Transverse colon (tissue), 4 donors: Measurements from ENCODE around the gene DDX49. TPM values are rescaled to one million over a fixed set of nuclear protein-coding genes. Genes with fewer than 3 reads are reported as not detected.

ENCODE experiments used
- DNase-seq: peaks from one replicate; pipeline ENCODE4 v3.0.0-alpha.2; 2019
- H3K27ac ChIP-seq, 4 donors: fragments of 200-600 bp; sonication (generic); 2 replicates each; pipeline ENCODE4 v1.5.1; 2016 to 2018; ENCODE audit warnings: inconsistent platforms in 4 of 4
- H3K27me3 ChIP-seq: fragments of 200-600 bp; sonication (generic); 2 replicates; pipeline ENCODE4 v1.5.1; 2017; ENCODE audit warnings: inconsistent platforms
- H3K36me3 ChIP-seq, 4 donors: fragments of 200-600 bp; sonication (generic); 2 replicates each; pipeline ENCODE4 v1.5.1; 2017 to 2019; ENCODE audit warnings: inconsistent platforms in 4 of 4
- H3K4me1 ChIP-seq, 4 donors: fragments of 200-600 bp; sonication (generic); 2 replicates each; pipeline ENCODE4 v1.5.1; 2017 to 2020; ENCODE audit warnings: inconsistent platforms in 4 of 4
- H3K4me3 ChIP-seq, 4 donors: fragments of 200-600 bp; sonication (generic); 1 replicate in 1 of 4; 2 replicates in 3 of 4; pipeline versions ENCODE4 v1.5.1 to v1.6.1; 2017 to 2019; ENCODE audit warnings: inconsistent platforms in 4 of 4
- H3K9me3 ChIP-seq, 2 donors: fragments of 200-600 bp; sonication (generic); 2 replicates each; pipeline ENCODE4 v1.5.1; 2017 to 2019; ENCODE audit warnings: inconsistent platforms in 2 of 2
- CTCF ChIP-seq, 5 experiments: fragments of 200-600 bp in 3 of 5; fragments of 450-650 bp in 2 of 5; sonication (generic) in 3 of 5; IDR thresholded peaks; 1 replicate in 2 of 5; 2 replicates in 3 of 5; pipeline ENCODE4 v1.5.1; 2016 to 2017; ENCODE audit warnings: antibody characterized with exemption in 5 of 5, inconsistent platforms in 3 of 5, mild to moderate bottlenecking in 2 of 5, moderate library complexity in 1 of 5
- EP300 ChIP-seq: sonication (generic); formaldehyde crosslinking; IDR thresholded peaks from one replicate; pipeline ENCODE4 v1.6.1; 2017; ENCODE audit warnings: antibody characterized with exemption, low read depth
- POLR2A ChIP-seq: fragments of 450-650 bp; IDR thresholded peaks from one replicate; pipeline ENCODE4 v1.6.1; 2016; ENCODE audit warnings: antibody characterized with exemption, mild to moderate bottlenecking, moderate library complexity
- POLR2AphosphoS5 ChIP-seq, 3 donors: sonication (generic); formaldehyde crosslinking; IDR thresholded peaks; one replicate each; pipeline ENCODE4 v1.6.1; 2016; ENCODE audit warnings: antibody characterized with exemption in 3 of 3
- WGBS, 2 donors: methylation state at CpG; one replicate each; pipeline ENCODE4 v1.1.5; 2018; ENCODE audit warnings: low coverage in 1 of 2; 5-methylcytosine and 5-hydroxymethylcytosine counted together
- in situ Hi-C, 4 donors: fragments of 200-750 bp; cut with MboI; loops; one replicate each; pipeline versions ENCODE4 v1.15.0 to v1.15.1; 2017; ENCODE audit warnings: low sequenced_read_pairs in 3 of 4, low pct_ligation_motif_present in 1 of 4, low pct_unique_long_range_greater_than_20kb in 1 of 4
- intact Hi-C: fragments of 100-400 bp; cut with DNase I; formaldehyde crosslinking; loops from one replicate; pipeline ENCODE4 v1.15.1; 2023; ENCODE audit warnings: low total_unique reads
- total RNA-seq, 4 donors: library from RNA; depleted of rRNA; stranded (reverse); fragments of >200 nt; gene quantifications; one replicate each; pipeline ENCODE4 v1.1.0, GENCODE V29; 2016

Gene DDX49
- total RNA-seq, 4 donors from 2014 or later, result 42.1 to 90.8 (median 50.4) TPM

- intact Hi-C loops, result no loop called here
- no peaks in the 10 kb centered on the region for H3K27me3 ChIP-seq
- H3K27ac ChIP-seq, result peak overlapping the region in 1 of 4 donors; percentile 20
- TF ChIP-seq EP300 (no peak), POLR2AphosphoS5 (IDR thresholded peaks at IDR 0.05) (no peak), CTCF (IDR thresholded peaks at IDR 0.05) (no peak), POLR2A (no peak)
- no peak overlapping the region for H3K4me3 ChIP-seq
- no peaks in the 10 kb centered on the region for H3K9me3 ChIP-seq
- in situ Hi-C loops, result no loop called here
- H3K36me3 ChIP-seq, result no peaks in the 10 kb centered on the region
- DNase-seq, result no peak
- H3K4me1 ChIP-seq, result peaks cover 0 to 19% (median 12%) of the 10 kb centered on the region in 4 donors
- 40 to 43% methylated on average over 7 to 12 of the region's 12 CpGs for WGBS, 2 donors
These were observed 52.8 kb downstream of the DDX49 start for GRCh38 chr19:18972301-18972811.

GRCh38 chr19:18972851-18973250 is 53.3 kb downstream of the DDX49 start:
- H3K27ac ChIP-seq, result peak overlapping the region in 1 of 4 donors; percentile 20
- intact Hi-C loops, result no loop called here

GRCh38 chr19:18975011-18975410 is 55.5 kb downstream of the DDX49 start:
- WGBS, 2 donors, result 91% methylated on average over 3 of the region's 3 CpGs; no CpG with 5 or more reads in 1 of the 2 donors
- Histone ChIP-seq H3K9me3 (no peaks in the 10 kb centered on the region), H3K36me3 (no peaks in the 10 kb centered on the region), H3K27me3 (no peaks in the 10 kb centered on the region), H3K27ac (no peak overlapping the region), H3K4me3 (no peak overlapping the region), H3K4me1 (peaks cover 0 to 11% (median 5%) of the 10 kb centered on the region in 4 donors)
- TF ChIP-seq POLR2AphosphoS5 (IDR thresholded peaks at IDR 0.05) (no peak), CTCF (IDR thresholded peaks at IDR 0.05) (no peak), EP300 (no peak), POLR2A (no peak)
- no peak for DNase-seq
- intact Hi-C loops, result no loop called here
- in situ Hi-C loops, result no loop called here

More at GRCh38 chr19:18972851-18973250, 53.3 kb downstream of the DDX49 start:
- Histone ChIP-seq H3K4me3 (no peak overlapping the region), H3K4me1 (peaks cover 0 to 19% (median 10%) of the 10 kb centered on the region in 4 donors), H3K9me3 (no peaks in the 10 kb centered on the region), H3K27me3 (no peaks in the 10 kb centered on the region), H3K36me3 (no peaks in the 10 kb centered on the region)
- in situ Hi-C loops, result no loop called here
- TF ChIP-seq POLR2A, result no peak
- no peak for TF ChIP-seq CTCF (IDR thresholded peaks at IDR 0.05)
- no peak for TF ChIP-seq EP300
- no peak for TF ChIP-seq POLR2AphosphoS5 (IDR thresholded peaks at IDR 0.05)
- no peak for DNase-seq
- WGBS, 2 donors, result 79 to 100% methylated on average over 2 to 3 of the region's 5 CpGs

GRCh38 chr19:18975869-18976268 is 56.4 kb downstream of the DDX49 start:
- no peak overlapping the region for H3K4me3 ChIP-seq
- DNase-seq, result no peak
- intact Hi-C loops (no loop called here), in situ Hi-C loops (no loop called here)
- H3K27me3 ChIP-seq, result no peaks in the 10 kb centered on the region
- no peak overlapping the region for H3K27ac ChIP-seq
- H3K9me3 ChIP-seq, result no peaks in the 10 kb centered on the region
- TF ChIP-seq EP300 (no peak), CTCF (IDR thresholded peaks at IDR 0.05) (no peak), POLR2A (no peak), POLR2AphosphoS5 (IDR thresholded peaks at IDR 0.05) (no peak)
- 50 to 82% methylated on average over 6 to 10 of the region's 10 CpGs for WGBS, 2 donors
- no peaks in the 10 kb centered on the region for H3K36me3 ChIP-seq
- H3K4me1 ChIP-seq, result peaks cover 0 to 5% (median 0%) of the 10 kb centered on the region in 4 donors

Other genes with a start within 250 kb of the DDX49 start
- gene CRTC1, start 236.0 kb upstream of the DDX49 start, total RNA-seq, result 10 to 100 TPM in 1 of 4 donors, 1 to 10 TPM in 3; 6.2 to 17.6 (median 7.7) TPM
- gene COMP, start 128.4 kb upstream of the DDX49 start, total RNA-seq, result under 1 TPM in 2 of 4 donors, not detected in 2; 0.32 to 0.55 TPM
- gene UPF1, start 87.8 kb upstream of the DDX49 start, total RNA-seq, result 100 to 1,000 TPM in 1 of 4 donors, 10 to 100 TPM in 3; 84.2 to 153 (median 91.9) TPM
- not detected for gene CERS1, start 23.6 kb upstream of the DDX49 start, total RNA-seq
- gene COPE, start 328 bp upstream of the DDX49 start, total RNA-seq, result 100 to 1,000 TPM; 144 to 268 (median 179) TPM
- 10 to 100 TPM in 3 of 4 donors, 1 to 10 TPM in 1; 8.1 to 82.0 (median 12.7) TPM for gene HOMER3, start 21.5 kb downstream of the DDX49 start, total RNA-seq
- gene SUGP2, start 113.8 kb downstream of the DDX49 start, total RNA-seq, result 100 to 1,000 TPM in 1 of 4 donors, 10 to 100 TPM in 3; 43.0 to 132 (median 57.9) TPM
- 100 to 1,000 TPM in 1 of 4 donors, 10 to 100 TPM in 3; 15.2 to 220 (median 22.9) TPM for gene ARMC6, start 113.9 kb downstream of the DDX49 start, total RNA-seq
- gene SLC25A42, start 144.3 kb downstream of the DDX49 start, total RNA-seq, result 100 to 1,000 TPM in 1 of 4 donors, 10 to 100 TPM in 2, 1 to 10 TPM in 1; 6.8 to 141 (median 24.5) TPM
- 10 to 100 TPM; 16.9 to 41.9 (median 18.5) TPM for gene TMEM161A, start 218.8 kb downstream of the DDX49 start, total RNA-seq